Mucosa of stomach (tissue), 1 donor: ENCODE data around the gene SCAI.
"Not testable (repeated sequence)": the region's sequence is repeated elsewhere in the genome, so short reads cannot be mapped to it uniquely, and the experiment has no call there.

Source experiments
- H3K27me3 ChIP-seq: one replicate; pipeline ENCODE4 v1.7.0; 2013; ENCODE audit warnings: mild to moderate bottlenecking, low read length; ENCODE audit not compliant: control insufficient read depth, insufficient read depth
- H3K36me3 ChIP-seq: one replicate; pipeline ENCODE4 v1.7.0; 2013; ENCODE audit warnings: low read length; ENCODE audit not compliant: control insufficient read depth, insufficient read depth
- H3K4me1 ChIP-seq: one replicate; pipeline ENCODE4 v1.7.0; 2013; ENCODE audit warnings: mild to moderate bottlenecking, low read length; ENCODE audit not compliant: control insufficient read depth, insufficient read depth
- H3K4me3 ChIP-seq: one replicate; pipeline ENCODE4 v1.7.0; 2013; ENCODE audit warnings: low read length
- H3K9ac ChIP-seq: one replicate; pipeline ENCODE4 v1.7.0; 2013; ENCODE audit warnings: mild to moderate bottlenecking, low read length, moderate library complexity
- H3K9me3 ChIP-seq: one replicate; pipeline ENCODE4 v1.7.0; 2013; ENCODE audit warnings: mild to moderate bottlenecking, low read length, moderate library complexity; ENCODE audit not compliant: control insufficient read depth
- donor health status: Pancreatic carcinoma.

SCAI gene

DNA sequence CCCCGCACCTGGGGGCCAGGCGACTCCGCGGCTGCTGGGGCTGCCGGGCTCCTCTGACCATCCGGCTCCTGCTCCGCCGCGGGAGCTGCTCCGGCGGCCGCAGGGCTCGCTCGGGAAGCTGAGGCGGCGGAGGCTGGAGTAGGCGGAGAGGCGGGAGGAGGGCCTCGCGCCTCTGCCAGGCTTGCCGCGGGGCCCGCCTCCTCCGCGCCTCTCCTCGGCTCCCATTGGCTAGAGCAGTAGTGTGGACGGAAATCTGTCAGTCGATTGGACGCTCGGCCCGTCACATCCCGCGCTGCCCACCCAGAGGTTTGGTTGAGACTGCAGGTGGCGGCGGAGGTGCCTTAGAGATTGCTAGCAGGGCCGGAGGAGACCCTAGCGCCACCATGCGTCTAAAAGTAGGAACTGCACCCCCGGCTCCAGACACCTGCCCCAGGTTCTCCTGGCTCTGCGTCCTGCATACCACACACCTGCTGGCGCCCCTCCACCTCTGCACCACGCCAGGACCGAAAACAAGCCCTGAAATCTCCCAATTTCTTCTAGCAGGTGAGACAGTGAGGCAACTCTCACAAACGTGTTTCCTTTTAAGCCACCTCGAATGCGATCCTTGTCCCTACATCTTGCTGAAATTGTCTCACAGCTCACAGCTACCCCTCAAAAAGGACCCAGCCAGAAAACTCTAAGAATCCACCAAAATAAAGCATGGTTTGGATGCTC lies at the start of gene SCAI:
Gene SCAI (minus strand): TSS at position 152 of the 714 bp plus-strand sequence. CDS start 91 bp downstream, at position 61.
- Histone ChIP-seq H3K4me3 (peak within 1 kb of the TSS; percentile 61), H3K4me1 (peaks cover 4% of the 10 kb centered on the region), H3K9me3 (no peaks in the 10 kb centered on the region), H3K9ac (peak within 1 kb of the TSS; percentile 70), H3K36me3 (no peaks in the 10 kb centered on the region), H3K27me3 (no peaks in the 10 kb centered on the region)

DNA sequence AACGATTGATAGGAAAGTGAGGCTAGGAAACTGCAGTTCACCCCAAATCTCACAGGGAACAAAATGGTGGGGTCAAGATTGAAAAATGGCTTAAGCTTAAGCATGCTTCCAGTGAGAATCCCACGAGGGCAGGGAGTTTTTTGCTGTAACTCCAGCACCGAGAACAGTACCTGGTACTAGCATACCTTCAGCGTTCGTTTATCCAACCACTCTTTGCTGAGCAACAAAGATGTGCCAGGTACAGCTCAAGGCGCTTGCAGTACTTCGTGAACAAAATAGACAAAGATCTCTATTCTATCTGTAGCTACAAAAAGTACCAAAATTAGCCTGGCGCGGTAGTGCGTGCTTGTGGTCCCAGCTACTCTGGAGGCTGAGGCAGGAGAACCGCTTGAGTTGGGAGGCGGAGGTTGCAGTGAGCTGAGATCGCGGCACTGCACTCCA lies 47.1 kb upstream of the SCAI start:
- H3K27me3 ChIP-seq, result no peaks in the 10 kb centered on the region
- peak overlapping the region; percentile 78 for H3K4me3 ChIP-seq
- no peaks in the 10 kb centered on the region for H3K9me3 ChIP-seq
- H3K36me3 ChIP-seq, result no peaks in the 10 kb centered on the region
- H3K9ac ChIP-seq, result peak overlapping the region; percentile 99
- H3K4me1 ChIP-seq, result peaks cover 4% of the 10 kb centered on the region

DNA sequence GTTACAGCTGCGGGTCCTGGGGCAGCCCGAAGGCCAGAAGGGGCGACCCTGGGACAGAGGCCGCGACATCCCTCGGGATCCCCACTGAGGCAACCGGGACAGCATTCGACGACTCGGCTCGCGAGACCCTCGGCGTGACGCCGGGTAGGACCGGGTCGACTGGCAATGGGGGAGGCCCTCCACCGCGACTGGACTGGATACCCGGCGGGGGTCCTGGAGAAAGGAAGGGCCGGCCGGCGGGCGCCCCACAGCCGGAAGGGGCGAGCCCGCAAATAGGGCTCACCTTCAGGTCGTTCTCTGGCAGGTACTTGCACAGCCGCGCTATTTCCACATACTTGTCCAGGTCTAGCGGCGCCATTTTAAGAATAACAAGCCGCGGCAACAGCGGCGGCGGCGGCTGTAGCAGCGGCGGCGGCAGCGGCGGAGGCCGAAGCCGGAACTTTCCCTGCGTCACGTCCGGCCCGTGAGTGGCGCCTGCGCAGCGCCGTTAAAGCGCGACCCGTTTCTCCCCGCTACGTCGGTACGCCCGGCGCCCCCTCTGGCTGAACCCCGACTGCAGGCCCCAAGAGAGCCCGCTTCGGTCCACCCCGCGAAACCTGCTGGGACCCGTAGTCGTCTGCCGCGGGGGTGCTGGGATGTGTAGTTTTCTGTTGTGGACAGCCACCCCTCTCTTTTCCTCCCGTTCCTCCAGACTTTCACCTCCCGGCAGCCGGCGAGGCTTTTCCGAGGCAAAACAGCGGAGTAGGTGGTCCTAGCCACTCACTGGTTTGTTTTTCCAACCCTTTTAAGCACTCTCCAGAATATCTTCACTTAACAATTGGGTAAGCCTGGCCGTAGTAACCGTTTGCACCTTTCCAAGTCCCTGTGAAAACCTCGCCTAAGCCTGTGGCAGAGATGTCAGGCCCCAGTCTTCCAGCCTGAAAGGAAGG lies 46.3 kb upstream of the SCAI start, which contains the start of gene PPP6C:
Gene PPP6C (minus strand): TSS at position 443 of the 929 bp plus-strand sequence. CDS start 85 bp downstream, at position 358.
- Histone ChIP-seq H3K4me3 (peak within 1 kb of the TSS; percentile 78), H3K36me3 (no peaks in the 10 kb centered on the region), H3K4me1 (peaks cover 4% of the 10 kb centered on the region), H3K27me3 (no peaks in the 10 kb centered on the region), H3K9ac (peak within 1 kb of the TSS; percentile 99), H3K9me3 (no peaks in the 10 kb centered on the region)

DNA sequence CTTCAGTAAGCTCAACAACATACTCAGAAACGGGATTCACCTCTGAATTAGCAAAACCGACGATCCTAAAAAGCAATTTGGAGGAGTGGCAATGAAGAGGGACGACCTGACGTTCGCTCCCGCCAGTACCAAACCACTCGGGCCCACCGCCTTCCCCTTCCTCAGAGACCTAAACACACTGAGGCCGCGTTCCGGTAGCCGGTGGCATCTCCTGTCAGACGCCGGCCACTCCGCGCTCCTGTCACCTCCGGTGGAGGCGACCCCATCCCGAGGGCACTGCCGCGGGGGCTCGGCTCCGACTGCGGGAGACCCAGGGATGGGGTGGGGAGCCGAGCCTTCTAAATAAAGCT lies 45.7 kb upstream of the SCAI start:
- peaks cover 4% of the 10 kb centered on the region for H3K4me1 ChIP-seq
- H3K36me3 ChIP-seq, result no peaks in the 10 kb centered on the region

DNA sequence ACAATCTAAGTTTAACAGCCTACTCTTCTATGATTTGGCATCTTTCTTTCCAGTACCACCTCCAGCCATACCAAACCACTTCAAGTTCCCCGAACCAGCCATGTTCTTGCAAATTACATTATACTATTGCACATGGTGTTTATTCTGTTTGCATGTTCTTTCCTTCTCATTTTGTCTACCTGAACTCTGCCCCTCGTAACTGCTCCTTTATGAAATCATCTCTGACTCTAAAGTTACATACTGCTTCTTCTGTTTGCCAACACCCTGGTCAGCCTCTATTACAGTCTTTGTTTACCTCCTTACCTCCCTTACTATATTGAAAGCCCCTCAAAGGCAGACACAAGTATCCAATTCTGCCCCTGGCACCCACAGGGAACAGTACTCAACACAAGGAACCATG lies 40.2 kb upstream of the SCAI start:
- no peaks in the 10 kb centered on the region for H3K36me3 ChIP-seq
- H3K27me3 ChIP-seq, result no peaks in the 10 kb centered on the region
- H3K4me1 ChIP-seq, result peaks cover 6% of the 10 kb centered on the region
- H3K9ac ChIP-seq, result no peak overlapping the region
- H3K4me3 ChIP-seq, result no peak overlapping the region
- no peaks in the 10 kb centered on the region for H3K9me3 ChIP-seq

More for the DNA sequence above, 45.7 kb upstream of the SCAI start:
- peak overlapping the region; percentile 78 for H3K4me3 ChIP-seq
- peak overlapping the region; percentile 99 for H3K9ac ChIP-seq
- no peaks in the 10 kb centered on the region for H3K27me3 ChIP-seq
- H3K9me3 ChIP-seq, result no peaks in the 10 kb centered on the region

DNA sequence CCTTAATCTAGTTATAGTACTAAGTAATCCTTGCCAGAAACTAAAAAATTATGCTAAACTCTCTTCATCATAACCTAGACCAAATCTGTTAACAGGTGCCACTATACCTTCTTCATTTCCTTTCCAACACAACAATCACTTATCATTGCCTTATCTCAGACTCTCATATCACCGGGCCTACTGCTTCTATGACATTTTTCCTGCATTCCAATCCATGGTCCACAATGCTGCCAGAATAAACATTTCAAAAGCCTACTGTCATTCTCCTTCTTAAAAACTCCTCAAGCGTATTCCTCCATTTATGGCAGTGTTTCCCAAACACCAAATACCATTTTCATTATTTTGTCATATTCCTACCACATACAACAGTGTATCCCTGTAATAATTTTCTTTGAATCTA lies 39.7 kb upstream of the SCAI start:
- H3K27me3 ChIP-seq, result no peaks in the 10 kb centered on the region
- no peak overlapping the region for H3K4me3 ChIP-seq
- H3K9me3 ChIP-seq, result no peaks in the 10 kb centered on the region
- no peak overlapping the region for H3K9ac ChIP-seq
- peaks cover 6% of the 10 kb centered on the region for H3K4me1 ChIP-seq
- H3K36me3 ChIP-seq, result no peaks in the 10 kb centered on the region

DNA sequence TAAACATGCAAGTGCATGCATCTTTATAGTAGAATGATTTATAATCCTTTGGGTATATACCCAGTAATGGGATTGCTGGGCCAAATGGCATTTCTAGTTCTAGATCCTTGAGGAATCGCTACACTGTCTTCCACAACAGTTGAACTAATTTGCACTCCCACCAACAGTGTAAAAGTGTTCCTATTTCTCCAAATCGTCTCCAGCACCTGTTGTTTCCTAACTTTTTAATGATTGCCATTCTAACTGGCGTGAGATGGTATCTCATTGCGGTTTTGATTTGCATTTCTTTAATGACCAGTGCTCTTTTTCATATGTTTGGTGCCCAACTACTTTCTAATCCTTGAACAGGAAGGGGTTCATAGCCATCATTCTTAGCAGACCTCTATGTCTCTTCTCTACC lies 38.4 kb upstream of the SCAI start:
- H3K36me3 ChIP-seq, H3K4me1 ChIP-seq, H3K27me3 ChIP-seq, H3K9me3 ChIP-seq, H3K4me3 ChIP-seq, H3K9ac ChIP-seq: not testable (repeated sequence)

DNA sequence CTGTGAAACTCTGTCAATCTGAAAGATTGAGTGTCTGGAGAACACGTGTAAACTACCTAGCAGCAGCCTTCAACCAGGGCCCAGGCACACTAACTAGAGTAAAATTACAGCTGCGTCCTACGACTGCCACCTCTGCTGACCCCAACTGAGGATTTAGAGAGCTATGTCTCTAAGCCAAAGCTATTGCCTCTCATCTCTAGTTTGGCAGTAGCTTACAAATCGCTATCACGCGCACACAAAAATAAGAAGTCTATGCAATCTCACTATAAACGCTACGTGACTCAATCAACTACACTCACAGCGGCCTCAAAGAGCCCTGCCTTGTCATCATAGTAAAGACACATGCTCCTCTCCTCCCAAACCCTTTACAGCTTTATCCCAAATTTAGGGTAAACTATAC lies 37.5 kb upstream of the SCAI start:
- H3K9me3 ChIP-seq, result no peaks in the 10 kb centered on the region
- no peak overlapping the region for H3K4me3 ChIP-seq
- peaks cover 6% of the 10 kb centered on the region for H3K4me1 ChIP-seq
- H3K36me3 ChIP-seq, result no peaks in the 10 kb centered on the region
- no peak overlapping the region for H3K9ac ChIP-seq
- no peaks in the 10 kb centered on the region for H3K27me3 ChIP-seq

DNA sequence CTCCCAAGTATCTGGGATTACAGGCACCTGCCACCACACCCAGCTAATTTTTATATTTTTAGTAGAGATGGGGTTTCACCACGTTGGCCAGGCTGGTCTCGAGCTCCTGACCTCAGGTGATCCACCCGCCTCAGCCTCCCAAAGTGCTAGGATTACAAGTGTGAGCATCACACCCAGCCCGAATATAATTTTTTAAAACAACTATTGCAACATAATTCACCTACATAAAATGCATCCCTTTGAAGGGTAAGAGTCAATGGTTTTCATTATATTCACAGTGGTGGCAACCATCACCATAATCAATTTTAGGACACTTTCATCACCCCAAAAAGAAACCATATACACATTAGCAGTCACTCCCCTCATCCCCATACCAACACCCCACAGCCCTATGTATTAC lies 36.4 kb upstream of the SCAI start:
- not testable (repeated sequence) for H3K36me3 ChIP-seq, H3K9me3 ChIP-seq, H3K4me3 ChIP-seq, H3K27me3 ChIP-seq, H3K9ac ChIP-seq, H3K4me1 ChIP-seq

DNA sequence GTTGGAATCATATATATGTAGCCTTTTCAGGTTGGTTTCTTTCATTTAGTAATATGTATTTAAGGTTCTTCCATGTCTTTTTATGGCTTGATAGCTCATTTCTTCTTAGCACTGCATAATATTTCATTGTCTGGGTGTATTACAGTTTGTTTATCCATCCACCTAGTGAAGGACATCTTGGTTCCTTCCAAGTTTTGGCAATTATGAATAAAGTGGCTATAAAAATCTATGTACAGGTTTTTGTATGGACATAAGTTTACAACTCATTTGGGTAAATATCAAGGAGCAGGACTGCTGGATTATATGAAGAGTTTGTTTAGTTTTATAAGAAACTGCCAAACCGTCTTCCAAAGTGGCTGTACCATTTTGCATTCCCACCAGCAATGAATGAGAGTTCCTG lies 34.6 kb upstream of the SCAI start:
- no peaks in the 10 kb centered on the region for H3K36me3 ChIP-seq
- H3K27me3 ChIP-seq, result no peaks in the 10 kb centered on the region
- H3K9ac ChIP-seq, result no peak overlapping the region
- no peaks in the 10 kb centered on the region for H3K9me3 ChIP-seq
- no peak overlapping the region for H3K4me3 ChIP-seq
- peaks cover 4% of the 10 kb centered on the region for H3K4me1 ChIP-seq

DNA sequence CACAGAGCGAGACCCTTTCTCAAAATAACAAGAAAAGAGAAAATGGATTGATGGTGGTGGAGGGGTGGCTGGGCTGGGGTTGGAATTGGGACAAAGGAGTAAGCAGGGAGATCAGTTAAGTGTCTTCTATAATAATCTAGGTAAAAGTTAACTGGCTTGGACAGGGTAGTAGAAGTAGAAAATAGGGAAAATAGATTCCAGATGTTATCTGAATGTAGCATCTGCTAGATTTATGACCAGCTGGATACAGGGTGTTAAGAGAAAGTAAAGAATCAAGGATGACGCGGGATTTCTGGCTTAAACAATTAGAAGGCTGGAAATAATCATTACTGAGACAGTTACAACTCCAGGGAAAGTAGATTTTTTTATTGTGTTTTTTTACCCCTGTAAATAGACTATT lies 33.3 kb upstream of the SCAI start:
- no peak overlapping the region for H3K9ac ChIP-seq
- H3K27me3 ChIP-seq, result no peaks in the 10 kb centered on the region
- no peaks in the 10 kb centered on the region for H3K9me3 ChIP-seq
- no peak overlapping the region for H3K4me3 ChIP-seq
- no peaks in the 10 kb centered on the region for H3K36me3 ChIP-seq
- peaks cover 4% of the 10 kb centered on the region for H3K4me1 ChIP-seq

DNA sequence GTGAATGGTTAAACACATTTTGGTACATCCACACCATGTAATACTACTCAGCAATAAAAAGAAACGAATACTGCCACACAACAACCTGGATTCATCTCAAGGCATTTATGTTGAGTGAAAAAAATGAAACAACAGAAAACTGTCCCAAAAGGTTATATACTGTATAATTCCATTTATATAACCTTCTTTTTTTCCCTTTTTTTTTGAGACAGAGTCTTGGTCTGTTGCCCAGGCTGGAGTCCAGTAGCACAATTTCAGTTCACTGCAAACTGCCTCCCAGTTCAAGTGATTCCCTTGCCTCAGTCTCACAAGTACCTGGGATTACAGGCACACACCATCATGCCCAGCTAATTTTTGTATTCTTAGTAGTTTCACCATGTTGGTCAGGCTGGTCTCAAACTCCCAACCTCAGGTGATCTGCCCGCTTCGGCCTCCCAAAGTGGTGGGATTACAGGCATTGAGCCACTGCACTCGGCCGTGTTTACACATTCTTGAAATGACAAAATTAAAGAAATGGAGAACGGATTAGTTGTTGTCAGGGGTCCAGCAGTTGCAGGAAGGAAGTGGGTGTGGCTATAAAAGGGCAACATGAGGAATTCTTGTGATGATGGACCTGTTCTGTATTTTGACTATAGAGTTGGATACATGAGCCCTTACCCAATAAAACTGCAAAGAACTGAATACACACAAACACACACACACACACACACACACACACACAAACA lies 28.9 kb upstream of the SCAI start:
- H3K4me1 ChIP-seq, result peaks cover 4% of the 10 kb centered on the region
- H3K27me3 ChIP-seq, result no peaks in the 10 kb centered on the region
- H3K9ac ChIP-seq, result no peak overlapping the region
- H3K4me3 ChIP-seq, result no peak overlapping the region
- no peaks in the 10 kb centered on the region for H3K36me3 ChIP-seq
- H3K9me3 ChIP-seq, result no peaks in the 10 kb centered on the region
